HG03439 (cell line): ENCODE data around the gene SLC9A9.

Experiments used
- ATAC-seq: cut with Tn5 transposase; IDR thresholded peaks from one replicate; pipeline ENCODE4 v1.9.1; 2021; ENCODE audit warnings: mild to moderate bottlenecking, moderate library complexity; ENCODE audit not compliant: unreplicated experiment

Gene SLC9A9

DNA sequence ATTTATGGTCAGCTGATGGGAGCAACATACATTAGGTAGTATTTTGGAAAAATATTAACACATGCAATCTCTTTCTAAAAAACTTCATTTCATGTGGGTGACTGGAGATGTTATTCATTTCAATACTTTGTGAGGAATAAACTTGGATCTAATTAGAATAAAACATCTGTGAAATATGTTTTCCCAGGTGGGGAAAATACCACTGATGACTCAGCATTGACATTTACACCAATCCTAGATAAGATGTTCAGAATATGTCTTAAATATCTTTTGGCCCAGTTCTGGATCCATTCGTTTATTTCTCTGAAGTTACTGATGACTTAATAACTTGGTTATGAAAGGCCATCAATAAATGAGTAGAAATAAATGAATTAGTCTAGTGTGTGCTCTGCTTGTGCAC is 481.1 kb downstream of the SLC9A9 start:
- ATAC-seq, result no peak

DNA sequence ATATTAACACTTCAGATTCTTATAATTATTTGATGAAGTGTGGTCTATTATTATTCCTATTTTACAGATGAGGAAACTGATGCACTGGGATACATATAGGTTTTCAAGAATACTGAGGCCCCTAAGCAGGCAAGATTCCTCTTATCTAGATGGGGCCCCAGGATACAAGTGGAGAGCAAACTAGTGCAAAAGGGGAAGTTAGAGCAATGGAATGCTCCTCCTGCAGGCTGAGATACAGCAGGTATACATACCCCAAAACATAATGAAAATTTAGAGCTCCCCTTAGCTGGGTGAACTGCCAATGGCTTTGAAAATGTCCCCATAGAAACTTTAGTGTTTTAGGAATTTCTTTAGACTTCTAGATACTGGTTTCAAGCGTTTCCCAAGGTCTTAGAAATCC is 481.6 kb downstream of the SLC9A9 start:
- ATAC-seq, result no peak

DNA sequence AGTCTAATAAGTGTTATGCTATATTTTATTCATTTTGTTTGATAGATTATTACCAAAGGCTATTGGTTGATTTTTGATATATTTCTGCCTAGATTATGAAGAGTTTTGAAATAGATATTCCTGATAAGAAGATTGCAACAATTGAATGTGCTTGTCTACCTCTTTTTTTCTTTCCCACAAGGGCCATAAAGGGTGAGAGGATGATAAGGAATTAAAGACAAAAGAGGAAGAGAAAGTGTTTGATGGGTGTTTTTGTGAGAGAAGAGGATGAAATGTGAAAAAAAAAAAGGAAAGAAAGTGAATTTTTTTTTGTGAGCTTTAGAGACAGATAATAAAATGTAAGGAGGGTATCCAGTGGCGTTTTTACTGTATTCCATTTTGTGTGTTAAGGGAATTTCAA is 484.3 kb downstream of the SLC9A9 start:
- ATAC-seq, result no peak

- no peak for ATAC-seq
Observed at GRCh38 chr3:143363276-143363675, 485.0 kb downstream of the SLC9A9 start.

DNA sequence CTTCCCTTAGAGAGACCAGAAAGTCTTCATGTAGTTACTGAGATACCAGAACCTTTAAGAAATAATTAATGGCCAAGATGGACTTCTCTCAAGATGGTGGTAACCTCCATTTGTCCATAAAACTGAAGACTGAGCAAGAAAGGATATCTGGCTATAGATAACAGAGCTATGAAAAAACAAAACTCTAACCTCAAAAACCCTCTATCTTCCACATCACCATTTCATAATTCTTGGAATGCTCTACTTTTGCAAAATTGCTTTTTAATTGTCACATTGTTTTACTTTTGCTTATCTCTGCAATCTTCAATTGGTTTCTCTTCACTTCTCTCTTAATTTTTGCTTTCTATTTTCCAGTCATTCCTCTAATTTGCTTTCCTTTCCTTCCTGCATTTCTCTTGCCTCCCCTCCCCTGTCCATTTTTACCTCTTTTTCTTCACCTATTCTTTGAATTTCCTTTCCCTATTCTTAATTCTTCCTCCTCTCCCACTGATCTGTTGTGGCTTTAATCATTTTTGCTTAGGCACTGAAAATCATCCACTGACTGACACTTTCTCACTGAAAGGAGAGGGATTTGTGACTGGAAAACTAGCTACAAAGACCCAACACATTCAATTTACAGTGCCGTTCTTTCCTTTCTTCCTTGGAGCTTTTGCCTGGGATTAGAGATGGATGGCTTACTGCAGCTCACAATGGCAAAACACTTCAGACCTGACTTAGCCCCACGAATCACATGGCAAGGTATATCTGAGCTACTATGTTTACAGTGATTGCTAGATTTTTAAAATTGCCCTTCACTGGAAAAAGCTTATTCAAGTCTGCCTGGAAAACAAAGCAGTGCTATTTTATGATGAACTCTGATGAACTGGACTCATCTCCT is 485.9 kb downstream of the SLC9A9 start:
- no peak for ATAC-seq

DNA sequence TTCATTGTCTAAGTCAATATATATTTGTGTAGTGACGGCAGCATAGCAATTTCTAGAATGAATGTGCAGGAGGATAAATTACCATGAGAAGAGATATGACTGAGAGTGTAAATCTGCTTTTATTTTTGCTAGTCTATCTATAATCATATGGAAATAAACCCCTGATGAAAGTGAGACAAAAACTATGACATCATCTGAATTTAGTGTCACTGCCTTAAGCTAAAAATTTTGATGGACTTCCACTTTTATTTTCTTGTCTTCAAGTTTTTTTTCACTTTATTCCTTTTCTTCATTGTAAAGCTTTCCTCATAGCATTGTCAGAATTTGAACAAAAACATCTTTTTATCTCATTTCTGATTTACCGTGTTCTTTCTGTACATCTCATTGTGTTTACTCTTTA is 486.7 kb downstream of the SLC9A9 start:
- ATAC-seq, result no peak

GRCh38 chr3:143360244-143360643 is 488.0 kb downstream of the SLC9A9 start:
- ATAC-seq, result no peak

DNA sequence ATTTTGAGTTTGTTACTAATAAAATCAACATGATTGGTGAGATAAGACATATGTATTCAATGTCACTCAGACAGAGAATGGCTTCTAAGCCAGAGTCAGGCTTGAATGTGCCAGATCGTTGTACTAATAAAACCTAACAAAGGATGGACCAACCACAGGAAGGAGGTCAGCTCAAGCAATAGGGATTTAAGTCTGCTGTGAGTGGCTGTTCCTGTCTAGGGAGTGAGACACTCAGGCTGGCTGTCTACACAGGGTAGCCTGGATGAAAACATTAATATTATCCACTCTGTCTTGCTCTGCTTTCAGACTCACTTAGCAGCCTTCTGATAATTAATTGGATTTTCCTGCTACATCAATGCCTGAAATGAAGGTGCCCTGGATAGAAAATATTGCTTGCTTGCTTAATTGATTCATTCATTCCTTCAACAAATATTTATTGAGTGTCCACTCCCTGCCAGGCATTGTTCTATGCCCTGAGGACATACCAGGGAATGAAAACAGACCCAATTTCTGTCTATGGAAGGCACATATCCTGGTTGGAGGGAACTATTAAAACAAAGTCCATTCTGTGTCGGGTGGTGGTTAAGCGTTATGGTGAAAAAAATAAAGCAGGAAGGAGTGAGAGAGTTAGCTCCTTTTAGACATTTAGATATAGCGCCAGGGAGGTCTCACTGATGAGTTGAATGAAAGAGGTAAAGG is 489.3 kb downstream of the SLC9A9 start:
- ATAC-seq, result no peak

GRCh38 chr3:143358155-143358792 is 490.0 kb downstream of the SLC9A9 start:
- no peak for ATAC-seq

- ATAC-seq, result no peak
Observed at GRCh38 chr3:143357700-143358099, 490.6 kb downstream of the SLC9A9 start.

- no peak for ATAC-seq
Observed at GRCh38 chr3:143356839-143357238, 491.4 kb downstream of the SLC9A9 start.

DNA sequence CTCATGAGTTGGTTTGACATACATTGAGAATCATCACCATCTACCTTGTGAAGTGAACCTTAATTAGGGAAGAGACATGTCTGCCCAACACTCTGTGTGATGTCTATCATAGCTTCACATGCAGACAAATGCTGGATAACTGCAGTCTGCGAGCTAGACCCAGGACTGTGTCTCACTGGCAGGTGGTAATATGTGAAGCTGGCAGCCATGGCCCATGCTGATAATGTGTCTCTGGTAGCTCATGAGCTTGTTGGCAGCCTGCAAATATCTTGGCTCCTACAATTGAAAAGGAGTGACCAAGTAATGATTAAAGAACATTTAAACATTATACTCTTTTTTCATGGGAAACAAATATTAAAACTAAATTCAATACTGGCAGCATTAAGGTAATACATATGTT is 493.9 kb downstream of the SLC9A9 start:
- ATAC-seq, result no peak

- no peak for ATAC-seq
Observed at GRCh38 chr3:143352850-143353550, 495.3 kb downstream of the SLC9A9 start.

DNA sequence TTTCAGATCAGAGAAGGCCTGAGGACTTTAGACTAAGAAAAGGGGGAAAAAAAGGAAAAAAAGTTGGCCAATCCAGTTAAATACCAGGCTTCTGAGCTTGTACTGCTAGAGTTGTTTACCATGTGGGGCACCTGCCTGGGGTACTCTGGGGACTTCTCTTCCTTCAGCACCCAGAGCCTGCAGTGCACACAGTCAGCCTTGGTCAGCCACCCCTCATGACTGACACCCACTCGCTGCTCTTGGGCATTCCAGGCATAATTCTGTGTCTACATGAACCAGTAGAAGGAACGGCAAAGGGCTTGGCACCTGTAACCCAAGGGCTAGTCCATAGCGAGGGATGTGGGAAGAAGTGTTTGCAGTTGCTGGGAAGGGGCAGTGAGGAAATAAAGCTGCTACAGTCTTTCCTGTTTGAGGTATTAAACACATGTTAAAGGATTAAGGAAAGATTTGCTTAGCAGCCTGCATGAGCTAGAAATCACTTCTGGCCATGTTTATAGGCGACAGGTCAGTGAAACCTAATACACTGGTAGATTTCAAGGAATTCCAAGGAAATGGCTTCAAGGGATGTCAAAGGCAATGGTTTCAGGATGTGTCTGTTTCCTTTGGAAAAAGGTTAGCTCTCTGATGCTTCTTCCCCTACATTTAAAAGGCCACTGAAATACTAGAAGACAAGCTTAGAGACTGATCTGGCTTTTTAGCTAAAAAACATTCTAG is 496.2 kb downstream of the SLC9A9 start:
- no peak for ATAC-seq

- no peak for ATAC-seq
Observed at GRCh38 chr3:143351354-143351753, 496.9 kb downstream of the SLC9A9 start.

DNA sequence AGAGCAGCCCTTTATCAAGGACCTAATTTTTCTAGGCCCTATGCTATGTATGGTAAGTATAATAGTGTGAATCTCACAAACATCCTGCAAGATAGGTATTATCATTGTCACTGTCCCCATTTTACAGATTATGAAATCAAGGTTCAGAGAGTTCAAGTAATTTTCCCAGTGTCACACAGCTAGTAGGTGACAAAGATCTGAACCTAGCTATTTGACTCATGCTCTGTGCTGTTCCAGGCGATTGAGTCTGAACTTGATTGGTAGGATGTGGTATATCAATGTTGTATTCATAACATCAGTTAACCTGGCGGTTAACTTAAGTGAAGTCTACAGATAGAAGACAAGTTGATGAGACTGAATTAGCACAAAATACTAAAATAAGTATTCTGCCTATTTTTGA is 498.8 kb downstream of the SLC9A9 start:
- ATAC-seq, result no peak

- ATAC-seq, result no peak
Observed at GRCh38 chr3:143348486-143349327, 499.6 kb downstream of the SLC9A9 start.

DNA sequence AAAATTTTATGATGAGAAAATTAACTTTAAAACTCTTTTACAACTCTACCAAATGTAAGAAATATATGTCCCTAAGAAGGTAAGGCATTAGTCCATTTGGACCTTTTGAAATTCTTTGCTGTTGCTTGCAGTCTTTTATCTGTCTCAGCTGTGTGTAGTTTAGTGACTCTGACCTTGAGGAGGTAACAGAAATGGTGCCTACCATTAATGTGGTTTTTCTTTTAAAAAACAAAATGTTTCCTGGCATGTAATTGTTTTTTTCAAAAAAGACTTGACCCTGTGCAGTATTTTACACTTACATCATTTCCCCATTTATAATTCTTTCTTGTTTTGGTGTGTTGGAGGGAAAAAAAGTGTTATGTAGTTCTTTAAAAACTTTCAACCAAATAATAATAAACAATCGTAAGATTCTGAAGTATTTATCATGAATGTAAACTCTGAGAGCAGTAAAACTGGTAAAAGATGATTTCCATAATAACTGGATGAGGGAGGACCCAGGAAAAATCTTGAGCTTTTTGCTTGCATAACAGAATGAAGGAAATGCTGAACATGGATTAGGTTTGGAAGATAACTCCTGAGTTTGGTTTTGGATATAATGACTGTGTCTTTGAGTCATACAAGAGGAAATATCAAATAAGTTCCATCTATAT is 503.6 kb downstream of the SLC9A9 start:
- ATAC-seq, result no peak

DNA sequence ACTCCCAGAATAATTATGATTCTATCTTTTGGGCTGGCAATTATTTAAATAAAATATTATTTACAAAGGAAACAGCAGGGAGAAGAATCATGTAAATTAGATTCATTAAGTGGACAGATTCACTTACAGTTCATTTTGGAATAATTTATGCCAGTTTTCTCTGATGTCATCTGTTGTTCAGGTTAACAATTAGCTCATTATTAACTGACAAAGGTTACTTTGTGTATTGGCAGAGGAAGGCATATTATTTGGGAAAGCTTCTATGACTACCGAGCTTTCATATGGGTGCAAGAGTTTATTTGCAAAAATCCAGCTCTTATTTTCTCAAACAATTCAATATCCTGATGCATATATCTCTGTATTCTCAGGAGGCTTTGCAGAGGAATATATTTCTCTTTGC is 504.3 kb downstream of the SLC9A9 start:
- no peak for ATAC-seq
